Endodermal cell (in vitro differentiated cells): ENCODE measurements around the gene TMEM108. TPM values are rescaled to one million over a fixed set of nuclear protein-coding genes. Genes with fewer than 3 reads are reported as not detected.

Experiments used
- DNase-seq: peaks from one replicate; pipeline ENCODE4 v3.0.0-alpha.2; 2017
- H3K27ac ChIP-seq: 2 replicates; pipeline ENCODE4 v1.5.1; 2013; ENCODE audit warnings: mild to moderate bottlenecking, low read depth, low read length, moderate library complexity
- H3K27me3 ChIP-seq: 2 replicates; pipeline ENCODE4 v1.6.1; 2013; ENCODE audit warnings: mild to moderate bottlenecking, low read length, moderate library complexity; ENCODE audit not compliant: insufficient read depth, control insufficient read depth, poor library complexity, severe bottlenecking
- H3K36me3 ChIP-seq: 2 replicates; pipeline ENCODE4 v1.7.0; 2013; ENCODE audit warnings: mild to moderate bottlenecking, low read length, moderate library complexity; ENCODE audit not compliant: control insufficient read depth, insufficient read depth
- H3K4me1 ChIP-seq: one replicate; pipeline ENCODE4 v1.7.0; 2013; ENCODE audit warnings: low read length; ENCODE audit not compliant: control insufficient read depth, insufficient read depth
- H3K4me3 ChIP-seq: 2 replicates; pipeline ENCODE4 v1.5.1; 2013; ENCODE audit warnings: mild to moderate bottlenecking, low read length, moderate library complexity
- H3K9ac ChIP-seq: 2 replicates; pipeline ENCODE4 v1.6.1; 2013; ENCODE audit warnings: mild to moderate bottlenecking, low read length, moderate library complexity; ENCODE audit not compliant: poor library complexity, severe bottlenecking; ENCODE audit errors: extremely low read depth
- H3K9me3 ChIP-seq: 2 replicates; pipeline ENCODE4 v1.6.1; 2013; ENCODE audit warnings: mild to moderate bottlenecking, low read length, moderate library complexity; ENCODE audit not compliant: control insufficient read depth
- H3K27ac Mint-ChIP-seq: 2 replicates; pipeline ENCODE4 v1.8.0; 2020; ENCODE audit warnings: mixed read lengths
- H3K27me3 Mint-ChIP-seq: 2 replicates; pipeline ENCODE4 v1.8.0; 2021; ENCODE audit warnings: mild to moderate bottlenecking, mixed read lengths; ENCODE audit not compliant: insufficient read depth
- H3K36me3 Mint-ChIP-seq: 2 replicates; pipeline ENCODE4 v1.8.0; 2020; ENCODE audit warnings: low read depth, mixed read lengths
- H3K4me1 Mint-ChIP-seq: 2 replicates; pipeline ENCODE4 v1.8.0; 2020; ENCODE audit warnings: mixed read lengths
- H3K4me3 Mint-ChIP-seq: 2 replicates; pipeline ENCODE4 v1.8.0; 2020; ENCODE audit warnings: mild to moderate bottlenecking, moderate library complexity, mixed read lengths
- H3K9me3 Mint-ChIP-seq: 2 replicates; pipeline ENCODE4 v1.8.0; 2020; ENCODE audit warnings: mild to moderate bottlenecking, mixed read lengths
- WGBS, 2 experiments: methylation state at CpG; one replicate each; pipeline versions ENCODE4 v1.1.5 to v1.1.7; 2013; ENCODE audit warnings: missing lambda C conversion rate in 2 of 2, mixed read lengths in 1 of 2; ENCODE audit not compliant: insufficient coverage in 1 of 2, insufficient read length in 1 of 2; 5-methylcytosine and 5-hydroxymethylcytosine counted together
- total RNA-seq, 2 donors: library from RNA; stranded (reverse); fragmentation: NEBNext Ultra II Directional in 1 of 2; extraction: Animal tissue kit (Norgen Biotek cat#: 25700) in 1 of 2; gene quantifications; 2 replicates in 1 of 2; 3 replicates in 1 of 2; pipeline ENCODE4 v1.2.1, GENCODE V29; 2021
- TF ChIP-seq, protein P1 (sequence below): fragments of 200-600 bp; sonication (generic); conservative IDR thresholded peaks from 2 replicates; pipeline ENCODE4 v1.5.0; 2021; ENCODE audit warnings: antibody characterized with exemption, mild to moderate bottlenecking

The TMEM108 gene
- total RNA-seq, 2 donors from 2014 or later: 4.8 to 7.9 TPM

DNA sequence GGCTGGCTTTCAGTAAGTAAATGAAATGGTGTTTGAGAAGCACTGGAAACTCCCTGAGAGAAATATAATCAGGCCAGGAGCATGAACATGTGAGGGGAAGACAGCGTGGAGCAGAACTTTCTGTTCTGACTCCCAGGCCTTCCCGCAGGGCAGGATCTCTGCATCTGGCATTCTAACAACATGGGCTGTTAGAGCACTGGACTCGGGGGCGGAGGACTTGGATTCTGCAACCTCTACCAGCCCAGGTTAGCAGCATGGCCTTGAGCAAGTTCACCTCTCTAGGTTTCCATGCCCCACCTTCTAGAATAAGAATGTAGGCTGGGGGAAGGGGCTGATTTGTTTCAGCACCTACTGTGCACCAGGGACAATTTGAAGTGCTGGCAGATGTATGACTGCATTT, 349.1 kb downstream of the TMEM108 start:
- Histone ChIP-seq H3K27ac (no peak overlapping the region), H3K4me1 (no peaks in the 10 kb centered on the region), H3K27me3 (no peaks in the 10 kb centered on the region), H3K36me3 (no peaks in the 10 kb centered on the region), H3K9me3 (no peaks in the 10 kb centered on the region), H3K4me3 (no peak overlapping the region), H3K9ac (no peak overlapping the region)
- Mint-ChIP-seq H3K27ac (no peak overlapping the region), H3K4me1 (peaks cover 3% of the 10 kb centered on the region), H3K4me3 (no peak overlapping the region), H3K9me3 (no peaks in the 10 kb centered on the region), H3K27me3 (no peaks in the 10 kb centered on the region), H3K36me3 (no peaks in the 10 kb centered on the region)
- no peak for DNase-seq
- TF ChIP-seq, protein P1, sequence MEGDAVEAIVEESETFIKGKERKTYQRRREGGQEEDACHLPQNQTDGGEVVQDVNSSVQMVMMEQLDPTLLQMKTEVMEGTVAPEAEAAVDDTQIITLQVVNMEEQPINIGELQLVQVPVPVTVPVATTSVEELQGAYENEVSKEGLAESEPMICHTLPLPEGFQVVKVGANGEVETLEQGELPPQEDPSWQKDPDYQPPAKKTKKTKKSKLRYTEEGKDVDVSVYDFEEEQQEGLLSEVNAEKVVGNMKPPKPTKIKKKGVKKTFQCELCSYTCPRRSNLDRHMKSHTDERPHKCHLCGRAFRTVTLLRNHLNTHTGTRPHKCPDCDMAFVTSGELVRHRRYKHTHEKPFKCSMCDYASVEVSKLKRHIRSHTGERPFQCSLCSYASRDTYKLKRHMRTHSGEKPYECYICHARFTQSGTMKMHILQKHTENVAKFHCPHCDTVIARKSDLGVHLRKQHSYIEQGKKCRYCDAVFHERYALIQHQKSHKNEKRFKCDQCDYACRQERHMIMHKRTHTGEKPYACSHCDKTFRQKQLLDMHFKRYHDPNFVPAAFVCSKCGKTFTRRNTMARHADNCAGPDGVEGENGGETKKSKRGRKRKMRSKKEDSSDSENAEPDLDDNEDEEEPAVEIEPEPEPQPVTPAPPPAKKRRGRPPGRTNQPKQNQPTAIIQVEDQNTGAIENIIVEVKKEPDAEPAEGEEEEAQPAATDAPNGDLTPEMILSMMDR: no peak
- WGBS, 2 experiments: 92 to 100% methylated on average over 1 to 4 of the region's 4 CpGs

DNA sequence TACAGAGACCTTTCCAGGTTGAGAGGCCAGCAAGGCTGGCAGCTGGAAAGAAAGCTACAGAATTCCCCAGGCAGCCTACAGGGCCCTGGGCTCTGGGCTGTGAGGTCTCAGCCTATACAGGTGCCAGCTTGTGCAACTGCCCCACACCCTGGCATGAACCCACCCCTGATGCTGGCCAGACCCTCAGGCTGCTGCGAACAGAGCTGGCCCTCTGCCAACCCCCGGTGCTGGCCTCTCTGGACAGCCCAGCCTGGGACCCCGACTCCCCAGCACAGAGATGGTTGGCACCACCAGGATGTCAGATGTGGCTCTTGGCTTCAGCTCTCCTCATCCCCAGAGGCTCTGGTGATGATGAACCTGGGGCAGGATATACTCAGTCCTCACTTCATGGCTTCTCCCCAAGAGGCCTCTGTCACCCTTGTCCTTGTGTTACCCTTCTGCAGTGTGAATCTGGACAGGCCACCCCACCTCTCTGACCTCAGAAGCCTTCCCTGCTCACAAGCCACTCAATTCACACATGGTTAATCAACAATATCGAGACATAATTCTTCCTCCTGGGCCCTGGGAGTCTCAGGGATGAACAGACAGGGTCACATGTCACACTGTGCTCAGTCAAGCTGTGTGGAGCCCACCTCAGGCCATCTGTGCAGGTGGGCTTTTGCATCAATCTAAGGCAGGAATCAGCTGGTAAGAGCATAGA, 350.7 kb downstream of the TMEM108 start:
- H3K36me3 ChIP-seq: no peaks in the 10 kb centered on the region
- peak overlapping the region; percentile 60 for H3K27ac Mint-ChIP-seq
- no peak overlapping the region for H3K4me3 ChIP-seq
- TF ChIP-seq, protein P1: no peak
- no peak for DNase-seq
- H3K9me3 Mint-ChIP-seq: no peaks in the 10 kb centered on the region
- no peaks in the 10 kb centered on the region for H3K9me3 ChIP-seq
- no peak overlapping the region for H3K4me3 Mint-ChIP-seq
- no peak overlapping the region for H3K27ac ChIP-seq
- WGBS, 2 experiments: 91 to 95% methylated on average over 3 to 4 of the region's 4 CpGs
- no peak overlapping the region for H3K9ac ChIP-seq
- H3K36me3 Mint-ChIP-seq: no peaks in the 10 kb centered on the region
- no peaks in the 10 kb centered on the region for H3K27me3 Mint-ChIP-seq
- no peaks in the 10 kb centered on the region for H3K27me3 ChIP-seq
- peaks cover 7% of the 10 kb centered on the region for H3K4me1 Mint-ChIP-seq
- H3K4me1 ChIP-seq: no peaks in the 10 kb centered on the region

DNA sequence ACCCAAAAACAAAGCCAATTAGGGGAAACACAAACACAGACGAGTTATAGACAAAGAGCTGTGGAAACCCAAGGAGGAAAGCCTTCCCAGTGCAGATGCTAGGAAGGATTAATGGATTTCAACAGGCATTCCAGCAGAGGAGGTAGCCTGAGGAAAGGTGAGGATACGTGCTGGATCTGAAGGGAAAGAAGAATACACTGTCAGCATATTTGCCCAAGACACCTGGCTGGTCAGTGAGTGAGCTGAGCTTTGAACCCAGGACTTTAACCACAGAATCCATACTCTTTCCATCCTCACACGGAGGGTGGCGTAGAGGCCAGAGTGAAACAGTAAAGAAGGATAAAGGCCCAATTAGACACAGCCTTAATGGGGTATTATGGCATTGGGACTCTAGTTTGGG, 352.5 kb downstream of the TMEM108 start:
- no peaks in the 10 kb centered on the region for H3K36me3 ChIP-seq
- Mint-ChIP-seq H3K9me3 (no peaks in the 10 kb centered on the region), H3K27me3 (no peaks in the 10 kb centered on the region), H3K36me3 (no peaks in the 10 kb centered on the region), H3K4me1 (peaks cover 4% of the 10 kb centered on the region), H3K27ac (no peak overlapping the region), H3K4me3 (no peak overlapping the region)
- no peak overlapping the region for H3K27ac ChIP-seq
- H3K4me3 ChIP-seq: no peak overlapping the region
- no peaks in the 10 kb centered on the region for H3K27me3 ChIP-seq
- no peak overlapping the region for H3K9ac ChIP-seq
- peak; percentile 8 for DNase-seq
- H3K4me1 ChIP-seq: no peaks in the 10 kb centered on the region
- no peaks in the 10 kb centered on the region for H3K9me3 ChIP-seq
- TF ChIP-seq, protein P1: no peak
- WGBS, 2 experiments: 90 to 100% methylated on average over 3 to 4 of the region's 4 CpGs
